ENCODE results near the gene AK9. TPM values are rescaled to one million over a fixed set of nuclear protein-coding genes. Genes with fewer than 3 reads are reported as not detected.

Gene AK9
- total RNA-seq, 4 donors from 2014 or later, result 3.9 to 8.2 (median 7.1) TPM

DNA sequence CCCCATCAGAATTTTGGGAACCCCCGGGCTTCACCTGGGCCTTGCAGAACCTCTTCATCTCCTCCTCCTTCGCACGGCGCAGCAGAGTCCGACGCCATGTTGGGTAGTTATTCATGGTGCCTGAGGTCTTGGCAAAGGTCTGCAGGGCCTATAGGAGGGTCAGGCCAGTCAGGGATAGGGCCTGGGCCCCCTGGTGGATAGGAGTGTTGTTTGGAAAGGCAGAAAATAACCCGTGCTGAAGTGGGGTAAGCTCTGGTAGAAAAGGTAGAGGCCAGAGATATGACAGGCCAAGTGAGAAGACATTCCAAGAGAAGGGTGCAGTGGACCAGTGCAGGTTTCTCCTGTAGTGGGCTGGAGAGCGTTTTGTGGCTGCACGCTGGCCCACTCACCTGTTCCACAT, 245.6 kb downstream of the AK9 start:
- TF ChIP-seq POLR2A (IDR thresholded peaks at IDR 0.05), result no peak
- TF ChIP-seq, protein P1, sequence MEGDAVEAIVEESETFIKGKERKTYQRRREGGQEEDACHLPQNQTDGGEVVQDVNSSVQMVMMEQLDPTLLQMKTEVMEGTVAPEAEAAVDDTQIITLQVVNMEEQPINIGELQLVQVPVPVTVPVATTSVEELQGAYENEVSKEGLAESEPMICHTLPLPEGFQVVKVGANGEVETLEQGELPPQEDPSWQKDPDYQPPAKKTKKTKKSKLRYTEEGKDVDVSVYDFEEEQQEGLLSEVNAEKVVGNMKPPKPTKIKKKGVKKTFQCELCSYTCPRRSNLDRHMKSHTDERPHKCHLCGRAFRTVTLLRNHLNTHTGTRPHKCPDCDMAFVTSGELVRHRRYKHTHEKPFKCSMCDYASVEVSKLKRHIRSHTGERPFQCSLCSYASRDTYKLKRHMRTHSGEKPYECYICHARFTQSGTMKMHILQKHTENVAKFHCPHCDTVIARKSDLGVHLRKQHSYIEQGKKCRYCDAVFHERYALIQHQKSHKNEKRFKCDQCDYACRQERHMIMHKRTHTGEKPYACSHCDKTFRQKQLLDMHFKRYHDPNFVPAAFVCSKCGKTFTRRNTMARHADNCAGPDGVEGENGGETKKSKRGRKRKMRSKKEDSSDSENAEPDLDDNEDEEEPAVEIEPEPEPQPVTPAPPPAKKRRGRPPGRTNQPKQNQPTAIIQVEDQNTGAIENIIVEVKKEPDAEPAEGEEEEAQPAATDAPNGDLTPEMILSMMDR (IDR thresholded peaks at IDR 0.05 in 4 of 5, conservative IDR thresholded peaks at IDR 0.05 in 1 of 5), result no peak
- ATAC-seq, result no peak
- intact Hi-C loops (cut with DNase I; ENCODE audit: low total_unique reads) (no loop called here), in situ Hi-C loops (cut with MboI; ENCODE audit: low sequenced_read_pairs in 4 of 4) (no loop called here)
- Histone ChIP-seq H3K36me3 (peaks cover 0 to 12% of the 10 kb centered on the region in 2 donors), H3K27me3 (no peaks in the 10 kb centered on the region), H3K4me3 (no peak overlapping the region), H3K27ac (no peak overlapping the region), H3K9me3 (no peaks in the 10 kb centered on the region), H3K4me1 (peaks cover 0 to 9% of the 10 kb centered on the region in 2 donors)
- DNase-seq, result no peak

DNA sequence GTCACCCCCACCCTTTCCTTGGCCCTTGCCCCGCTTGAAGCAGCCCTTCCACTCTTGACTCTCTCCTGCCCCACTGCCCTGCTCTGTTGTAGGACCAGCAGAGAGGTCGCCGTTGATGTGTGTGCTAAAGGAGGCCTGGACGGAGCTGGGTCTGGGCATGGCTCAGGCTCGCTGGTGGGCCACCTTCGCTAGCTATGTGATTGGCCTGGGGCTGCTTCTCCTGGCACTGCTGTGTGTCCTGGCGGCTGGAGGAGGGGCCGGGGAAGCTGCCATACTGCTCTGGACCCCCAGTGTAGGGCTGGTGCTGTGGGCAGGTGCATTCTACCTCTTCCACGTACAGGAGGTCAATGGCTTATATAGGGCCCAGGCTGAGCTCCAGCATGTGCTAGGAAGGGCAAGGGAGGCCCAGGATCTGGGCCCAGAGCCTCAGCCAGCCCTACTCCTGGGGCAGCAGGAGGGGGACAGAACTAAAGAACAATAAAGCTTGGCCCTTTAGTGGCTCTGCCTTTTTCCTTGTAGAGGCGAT, 247.5 kb downstream of the AK9 start:
- no peak for TF ChIP-seq POLR2A (IDR thresholded peaks at IDR 0.05)
- TF ChIP-seq, protein P1 (IDR thresholded peaks at IDR 0.05 in 4 of 5, conservative IDR thresholded peaks at IDR 0.05 in 1 of 5), result no peak
- Histone ChIP-seq H3K9me3 (no peaks in the 10 kb centered on the region), H3K4me3 (no peak overlapping the region), H3K27ac (no peak overlapping the region), H3K27me3 (no peaks in the 10 kb centered on the region), H3K36me3 (peaks cover 0 to 12% of the 10 kb centered on the region in 2 donors), H3K4me1 (peaks cover 10 to 15% of the 10 kb centered on the region in 2 donors)
- DNase-seq, result no peak
- no peak for ATAC-seq
- intact Hi-C loops (cut with DNase I; ENCODE audit: low total_unique reads) (loop anchor here (5.0 kb wide), 1 partner anchor 346 kb away; the partner anchor contains the start of gene CEP57L1), in situ Hi-C loops (cut with MboI; ENCODE audit: low sequenced_read_pairs in 4 of 4) (no loop called here)

Other genes starting within 250 kb of the AK9 start
- gene MICAL1, start 235.4 kb downstream of the AK9 start, total RNA-seq, result 10 to 100 TPM in 1 of 4 donors, 1 to 10 TPM in 3; 6.0 to 11.6 (median 8.0) TPM
- gene ZBTB24, start 208.0 kb downstream of the AK9 start, total RNA-seq, result 10 to 100 TPM in 1 of 4 donors, 1 to 10 TPM in 3; 3.7 to 10.5 (median 6.1) TPM
- 10 to 100 TPM in 1 of 4 donors, 1 to 10 TPM in 3; 5.3 to 11.8 (median 9.1) TPM for gene FIG4, start 94 bp upstream of the AK9 start, total RNA-seq

Measured in gastrocnemius medialis (tissue), 4 donors.